CMK (cell line): Measurements from ENCODE around the gene PHF21B.

Experiments
- DNase-seq: peaks from one replicate; pipeline ENCODE4 v3.0.0-alpha.2; 2010; ENCODE audit warnings: low read depth

The PHF21B gene

DNA sequence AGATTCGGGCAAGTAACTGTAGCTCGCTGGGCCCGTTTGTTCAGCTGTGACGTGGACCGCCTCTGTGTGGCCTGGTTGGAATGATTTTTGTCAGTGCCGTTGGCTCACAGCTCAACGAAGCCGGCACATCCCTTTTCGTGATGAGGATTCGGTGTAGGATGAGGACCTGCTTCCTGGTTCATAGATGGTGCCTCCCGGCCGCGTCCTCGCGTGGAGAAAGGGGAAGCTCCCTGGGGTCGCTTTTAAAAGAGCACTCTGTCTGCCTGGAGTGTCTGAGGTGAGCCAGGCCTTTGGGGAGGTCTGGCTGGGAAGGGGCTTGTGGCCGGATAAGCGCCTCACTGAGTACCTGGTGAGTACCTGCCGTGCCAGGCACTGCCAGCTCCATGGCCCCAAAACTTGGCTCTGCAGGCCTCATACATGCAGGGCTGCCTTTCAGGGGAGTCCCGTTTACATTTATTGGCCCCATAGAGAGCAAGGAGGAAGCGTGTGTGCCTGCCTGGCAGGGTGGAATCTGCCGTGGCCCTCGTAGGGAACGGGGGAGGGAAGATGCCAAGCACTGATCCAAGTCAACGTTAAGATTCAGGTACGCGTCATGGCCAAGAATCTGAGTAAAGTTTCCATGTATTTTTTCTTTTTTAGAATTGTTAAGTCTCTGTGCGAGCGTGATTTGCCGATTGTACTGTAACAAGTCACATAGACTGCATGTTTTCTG, 169.0 kb downstream of the PHF21B start:
- DNase-seq, result no peak

DNA sequence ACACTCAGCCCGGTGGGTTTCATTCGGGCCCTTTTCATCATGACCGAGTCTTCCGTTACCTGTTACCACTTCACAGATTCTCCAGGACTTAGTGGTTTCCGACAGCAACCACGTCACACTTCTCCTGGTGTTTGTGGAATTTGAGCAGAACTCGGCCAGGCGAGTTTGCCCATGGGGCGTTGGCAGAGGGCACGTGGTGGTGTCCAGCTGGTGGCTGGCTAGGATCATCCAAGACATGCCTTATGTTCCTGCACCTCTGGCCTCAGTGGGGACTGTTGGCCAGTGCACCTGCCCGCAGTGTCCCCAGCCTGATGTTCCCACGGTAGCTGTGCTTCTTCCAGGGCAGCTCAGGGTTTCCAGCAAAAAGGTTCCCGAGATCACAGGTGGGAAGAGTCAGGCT, 170.1 kb downstream of the PHF21B start:
- no peak for DNase-seq

DNA sequence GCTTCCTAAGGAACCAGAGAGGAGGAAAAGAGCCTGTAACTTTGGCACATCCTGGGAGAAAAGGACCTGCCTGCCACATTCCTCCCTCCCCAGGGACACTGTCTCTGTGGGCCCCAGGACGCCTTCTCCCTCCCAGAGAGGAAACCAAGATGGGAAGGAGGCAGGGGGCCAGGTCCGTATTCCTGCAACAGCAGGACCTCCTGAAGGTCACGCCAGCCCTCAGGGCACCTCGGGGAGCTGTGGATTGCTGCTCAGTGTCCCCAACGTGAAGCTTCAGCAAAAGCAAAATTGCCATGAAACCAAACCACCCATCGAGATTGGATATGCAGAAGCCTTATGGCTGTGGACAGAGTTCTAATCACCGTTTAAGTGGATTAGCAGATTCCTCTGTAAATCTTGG, 170.7 kb downstream of the PHF21B start:
- DNase-seq, result no peak

DNA sequence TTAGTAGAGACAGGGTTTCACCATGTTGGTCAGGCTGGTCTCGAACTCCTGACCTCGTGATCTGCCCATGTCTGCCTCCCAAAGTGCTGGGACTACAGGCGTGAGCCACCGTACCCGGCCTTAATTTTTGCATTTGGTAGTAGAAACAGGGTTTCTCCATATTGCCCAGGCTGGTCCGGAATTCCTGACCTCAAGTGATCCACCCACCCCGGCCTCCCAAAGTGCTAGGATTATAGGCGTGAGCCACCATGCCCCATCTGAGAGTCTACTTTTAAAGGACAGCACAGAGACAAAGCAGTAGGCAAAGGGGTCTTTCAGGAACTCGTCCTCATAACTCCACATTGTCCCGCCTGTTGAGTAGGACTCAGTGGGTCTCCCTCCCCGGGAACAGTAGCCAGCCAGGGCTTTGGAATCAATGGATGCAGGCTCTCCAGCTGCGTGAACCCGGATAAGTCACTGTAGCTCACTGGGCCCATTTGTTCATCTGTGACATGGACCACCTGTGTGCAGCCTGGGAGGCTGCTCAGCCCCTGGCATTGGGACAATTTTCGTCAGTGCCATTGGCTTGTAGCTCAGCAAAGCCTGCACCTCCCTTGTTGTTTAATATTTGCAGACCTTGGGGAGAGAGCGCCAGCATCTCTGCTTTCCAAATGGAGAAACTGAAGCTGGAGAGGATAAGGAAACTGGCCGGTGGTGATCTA, 171.3 kb downstream of the PHF21B start:
- no peak for DNase-seq

DNA sequence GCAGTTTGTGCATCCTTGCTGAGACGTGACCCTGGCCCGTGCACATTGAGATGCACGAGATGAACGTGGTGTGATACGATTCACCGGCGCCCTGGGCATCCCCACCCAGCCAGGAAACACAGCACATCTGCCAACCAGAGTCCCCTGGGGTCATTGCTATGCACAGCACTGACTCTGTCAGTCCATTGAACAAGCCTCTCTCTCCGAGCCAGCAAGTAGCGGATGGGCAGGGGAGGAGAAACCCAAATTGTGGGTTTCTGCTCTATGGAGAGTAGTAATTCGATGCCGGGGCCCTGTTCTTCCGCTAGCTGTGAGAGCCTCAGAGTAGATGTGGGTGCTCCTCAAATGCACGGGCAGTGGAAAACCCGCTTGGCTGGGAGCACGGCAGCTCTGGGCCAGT, 172.3 kb downstream of the PHF21B start:
- no peak for DNase-seq

DNA sequence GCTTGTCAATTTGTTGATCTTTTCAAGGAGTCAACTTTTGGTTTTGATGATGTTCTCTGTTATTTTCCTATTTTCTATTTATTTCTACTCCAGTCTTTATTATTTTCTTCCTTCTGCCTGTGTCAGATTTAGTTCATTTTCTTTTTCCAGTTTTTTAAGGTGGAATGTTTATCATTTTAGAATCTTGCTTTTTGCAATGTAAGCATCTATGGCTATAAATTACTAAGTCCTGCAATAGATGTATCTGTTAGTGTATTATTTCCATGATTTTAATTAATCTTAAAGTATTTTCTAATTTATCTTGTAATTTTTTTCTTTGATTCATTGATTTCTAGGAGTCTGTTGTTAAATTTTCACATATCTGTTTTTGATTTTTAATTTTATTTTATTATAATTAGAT, 175.7 kb downstream of the PHF21B start:
- no peak for DNase-seq

DNA sequence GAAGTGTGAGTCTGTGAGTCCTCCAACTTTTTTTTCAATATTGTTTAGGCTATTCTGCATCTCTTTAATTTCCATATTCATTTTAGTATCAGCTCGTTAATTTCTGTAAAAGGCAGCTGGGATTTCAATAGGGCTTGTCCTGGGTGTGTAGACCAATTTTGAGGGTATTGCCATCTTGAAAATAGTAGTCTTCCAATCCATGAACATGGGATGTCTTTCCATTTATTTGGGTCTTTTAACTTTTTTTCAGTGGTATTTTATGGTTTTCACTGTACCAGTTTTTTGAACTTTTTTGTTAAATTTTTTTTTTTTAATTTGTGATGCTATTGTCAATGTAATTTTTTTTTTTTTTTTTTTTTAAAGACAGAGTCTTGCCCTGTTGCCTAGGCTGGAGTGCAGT, 177.9 kb downstream of the PHF21B start:
- no peak for DNase-seq
